Activated CD8-positive, alpha-beta memory T cell treated with anti-CD3 and anti-CD28 coated beads for 4 hours (primary cell): ENCODE data around the gene WDR11.

Source experiments
- DNase-seq, 2 donors: peaks; one replicate each; pipeline ENCODE4 v3.0.0-alpha.2; 2020; ENCODE audit warnings: low read depth in 2 of 2

Gene WDR11, protein sequence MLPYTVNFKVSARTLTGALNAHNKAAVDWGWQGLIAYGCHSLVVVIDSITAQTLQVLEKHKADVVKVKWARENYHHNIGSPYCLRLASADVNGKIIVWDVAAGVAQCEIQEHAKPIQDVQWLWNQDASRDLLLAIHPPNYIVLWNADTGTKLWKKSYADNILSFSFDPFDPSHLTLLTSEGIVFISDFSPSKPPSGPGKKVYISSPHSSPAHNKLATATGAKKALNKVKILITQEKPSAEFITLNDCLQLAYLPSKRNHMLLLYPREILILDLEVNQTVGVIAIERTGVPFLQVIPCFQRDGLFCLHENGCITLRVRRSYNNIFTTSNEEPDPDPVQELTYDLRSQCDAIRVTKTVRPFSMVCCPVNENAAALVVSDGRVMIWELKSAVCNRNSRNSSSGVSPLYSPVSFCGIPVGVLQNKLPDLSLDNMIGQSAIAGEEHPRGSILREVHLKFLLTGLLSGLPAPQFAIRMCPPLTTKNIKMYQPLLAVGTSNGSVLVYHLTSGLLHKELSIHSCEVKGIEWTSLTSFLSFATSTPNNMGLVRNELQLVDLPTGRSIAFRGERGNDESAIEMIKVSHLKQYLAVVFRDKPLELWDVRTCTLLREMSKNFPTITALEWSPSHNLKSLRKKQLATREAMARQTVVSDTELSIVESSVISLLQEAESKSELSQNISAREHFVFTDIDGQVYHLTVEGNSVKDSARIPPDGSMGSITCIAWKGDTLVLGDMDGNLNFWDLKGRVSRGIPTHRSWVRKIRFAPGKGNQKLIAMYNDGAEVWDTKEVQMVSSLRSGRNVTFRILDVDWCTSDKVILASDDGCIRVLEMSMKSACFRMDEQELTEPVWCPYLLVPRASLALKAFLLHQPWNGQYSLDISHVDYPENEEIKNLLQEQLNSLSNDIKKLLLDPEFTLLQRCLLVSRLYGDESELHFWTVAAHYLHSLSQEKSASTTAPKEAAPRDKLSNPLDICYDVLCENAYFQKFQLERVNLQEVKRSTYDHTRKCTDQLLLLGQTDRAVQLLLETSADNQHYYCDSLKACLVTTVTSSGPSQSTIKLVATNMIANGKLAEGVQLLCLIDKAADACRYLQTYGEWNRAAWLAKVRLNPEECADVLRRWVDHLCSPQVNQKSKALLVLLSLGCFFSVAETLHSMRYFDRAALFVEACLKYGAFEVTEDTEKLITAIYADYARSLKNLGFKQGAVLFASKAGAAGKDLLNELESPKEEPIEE

DNA sequence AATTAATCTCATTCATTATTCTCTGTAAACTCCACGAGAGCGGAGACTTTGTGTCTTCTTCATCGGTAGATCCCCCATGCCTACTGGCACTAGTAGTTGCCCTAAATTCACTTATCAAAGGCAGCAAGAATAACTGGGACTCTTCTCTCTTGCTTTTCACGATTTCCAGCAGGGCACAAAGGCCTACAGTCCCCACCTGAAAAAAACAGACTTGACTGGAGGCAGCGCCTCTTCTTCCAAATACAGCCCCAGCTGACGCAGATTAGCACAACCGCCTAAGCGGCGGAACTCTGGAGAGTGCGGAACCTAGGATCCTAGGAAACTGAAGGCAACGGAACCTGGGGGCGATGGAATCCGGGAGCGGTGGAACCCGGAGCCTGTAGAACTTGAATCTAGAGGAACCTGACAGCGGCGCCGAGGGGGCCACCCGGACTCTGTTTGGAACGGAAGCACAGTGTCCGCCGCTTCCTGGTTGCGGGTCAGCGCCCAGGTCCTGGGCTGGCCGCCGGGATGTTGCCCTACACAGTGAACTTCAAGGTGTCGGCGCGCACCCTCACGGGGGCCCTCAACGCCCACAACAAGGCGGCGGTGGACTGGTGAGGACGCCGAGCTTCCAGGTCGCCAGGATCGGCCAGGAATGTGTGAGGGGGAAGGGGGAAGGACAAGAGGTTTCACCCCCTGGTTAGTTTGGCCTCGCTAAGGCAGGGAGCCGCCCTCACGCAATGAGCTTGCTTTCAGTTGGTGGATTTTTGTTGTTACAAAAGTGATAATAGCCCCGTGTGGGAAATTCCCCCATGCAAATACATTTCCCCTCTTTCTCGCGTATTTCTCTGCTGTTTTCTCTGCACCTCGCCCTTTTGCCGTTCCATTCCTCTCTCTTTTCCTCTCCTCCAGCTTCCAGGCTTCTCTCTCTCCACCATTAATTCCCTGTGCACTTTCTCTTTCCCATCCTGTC lies at the start of gene WDR11:
WDR11 (plus strand) TSS at position 452 of the 955 bp plus-strand sequence; CDS start at position 511, 59 bp downstream.
- DNase-seq, result peak; percentile 40 to 41

DNA sequence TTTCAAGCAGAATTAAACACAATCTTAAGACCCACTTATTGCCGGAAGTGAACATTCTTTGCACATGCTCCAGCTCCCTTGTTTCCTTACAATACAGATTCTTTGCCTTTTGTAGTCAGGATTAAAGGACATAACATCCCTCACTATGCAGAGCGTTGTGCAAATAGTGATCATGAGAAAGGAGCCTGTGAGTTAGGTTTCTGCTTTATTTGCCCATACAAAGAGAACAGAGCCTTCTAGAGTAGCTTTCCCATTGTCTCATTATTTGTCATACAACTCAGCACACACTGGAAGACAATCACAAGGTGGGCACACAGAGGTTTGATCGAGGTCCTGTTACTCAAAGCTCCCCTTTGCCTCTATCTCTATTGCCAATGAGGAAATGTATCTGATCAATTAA lies 48.2 kb upstream of the WDR11 start:
- no peak for DNase-seq

DNA sequence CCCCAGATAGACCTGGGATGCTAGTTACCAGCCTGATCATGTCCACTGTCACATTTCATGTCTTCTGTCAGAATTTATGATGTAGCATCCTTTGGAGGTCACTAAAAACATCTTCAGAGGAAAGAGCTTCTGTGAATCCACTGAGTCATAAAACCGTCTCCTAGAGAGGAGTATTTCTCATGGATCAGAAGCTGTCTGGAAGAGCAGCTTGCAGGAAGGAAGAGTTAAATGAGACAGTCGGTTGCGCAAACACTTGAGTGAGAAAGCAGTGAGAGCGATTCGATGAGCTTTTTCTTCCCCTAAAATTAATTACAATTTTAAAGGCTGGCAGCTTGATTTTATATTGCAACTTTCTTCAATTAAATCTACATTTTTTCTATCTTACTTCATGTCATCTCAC lies 47.2 kb upstream of the WDR11 start:
- no peak for DNase-seq

DNA sequence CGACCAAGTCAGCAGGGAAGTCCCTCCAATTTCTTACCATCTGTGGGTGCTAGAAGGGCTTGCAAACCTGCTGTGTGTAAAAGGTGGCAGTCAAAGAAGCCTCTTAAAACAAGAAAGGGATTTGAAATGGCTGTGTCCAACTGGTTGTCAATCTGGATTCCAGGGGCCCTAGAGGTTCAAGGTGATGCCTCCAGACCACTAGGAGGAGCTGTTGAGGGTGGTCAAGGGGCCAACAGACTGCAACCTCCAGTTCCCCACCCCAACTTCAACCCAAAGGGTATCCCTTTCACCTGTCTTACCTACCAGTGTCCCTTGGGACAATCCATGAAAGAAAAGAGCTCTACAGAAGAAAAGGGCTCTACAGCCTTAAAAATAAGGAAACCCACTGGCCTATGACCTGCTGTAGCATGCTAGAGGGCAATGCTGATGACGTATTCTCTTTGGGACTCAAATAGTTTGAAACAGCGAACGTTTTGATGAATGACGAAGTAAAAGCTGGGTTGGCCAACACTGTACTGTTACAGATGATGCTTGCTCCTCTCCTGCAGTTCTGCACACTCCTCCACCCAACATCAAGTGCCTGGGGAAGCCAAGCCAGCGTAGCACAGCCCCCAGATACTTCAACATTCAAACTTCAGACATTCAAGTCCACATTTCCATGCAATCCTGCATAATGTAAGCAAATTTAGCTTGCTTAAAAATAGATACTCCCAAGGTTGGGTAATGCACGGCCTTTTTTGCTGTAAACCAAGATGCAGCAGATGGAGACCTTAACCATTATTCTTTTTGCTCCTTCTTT lies 45.9 kb upstream of the WDR11 start:
- no peak for DNase-seq

DNA sequence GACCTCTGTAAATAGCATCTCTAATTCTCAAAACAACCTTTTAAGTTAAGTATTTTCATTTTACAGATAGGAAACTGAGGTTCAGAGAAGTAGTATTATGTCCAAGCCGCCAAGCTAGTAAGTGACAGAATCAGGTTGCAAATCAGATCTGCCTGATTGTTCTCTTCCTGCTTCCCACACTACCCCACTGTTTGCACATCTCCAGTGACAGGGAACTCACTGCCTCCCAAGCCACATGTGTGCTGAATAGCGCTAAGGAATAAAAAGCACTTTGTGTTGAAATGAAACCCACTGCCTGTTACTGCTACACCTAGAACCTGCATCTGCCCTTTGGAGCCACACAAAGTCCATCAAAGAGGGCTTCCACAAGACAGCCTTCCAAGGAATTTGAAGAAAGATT lies 45.1 kb upstream of the WDR11 start:
- no peak for DNase-seq

DNA sequence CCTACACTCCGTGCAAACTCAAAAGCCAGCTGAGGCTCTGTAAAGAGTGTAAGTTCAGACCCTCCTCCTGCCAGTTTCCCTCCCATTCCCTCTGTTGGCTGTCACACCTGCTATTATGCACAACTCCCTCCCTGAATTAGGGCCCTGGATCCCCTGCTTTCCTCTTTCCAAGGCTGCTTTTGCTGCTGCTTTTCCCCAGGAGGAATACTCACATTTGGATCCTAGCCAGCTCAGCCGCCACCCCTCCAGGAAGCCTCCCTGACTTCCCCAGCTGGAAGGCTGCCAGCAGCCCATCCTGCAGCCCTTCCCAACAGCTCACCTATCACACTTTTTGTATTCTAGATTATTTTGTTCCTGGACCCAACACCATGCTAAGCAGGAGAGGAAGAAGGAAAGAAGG lies 40.9 kb upstream of the WDR11 start:
- DNase-seq, result no peak

DNA sequence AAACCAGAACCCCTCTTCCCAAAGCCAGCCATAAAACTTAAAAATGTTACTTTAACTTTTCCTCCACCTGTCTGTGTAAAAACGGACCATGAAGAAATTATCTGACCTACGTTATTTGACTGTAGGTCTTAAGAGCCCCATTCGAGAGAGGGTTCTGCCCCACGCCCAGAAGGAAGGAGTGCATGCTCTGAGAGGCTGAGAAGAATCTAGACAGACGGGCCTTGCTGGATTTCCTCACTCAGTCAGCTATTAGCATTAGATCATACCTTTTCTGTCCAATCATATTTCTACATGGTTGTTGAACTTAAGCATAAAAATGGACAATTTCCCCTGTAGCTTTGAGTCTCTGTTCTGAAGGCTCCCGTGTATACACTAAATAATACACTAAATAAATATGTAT lies 38.1 kb upstream of the WDR11 start:
- no peak for DNase-seq

DNA sequence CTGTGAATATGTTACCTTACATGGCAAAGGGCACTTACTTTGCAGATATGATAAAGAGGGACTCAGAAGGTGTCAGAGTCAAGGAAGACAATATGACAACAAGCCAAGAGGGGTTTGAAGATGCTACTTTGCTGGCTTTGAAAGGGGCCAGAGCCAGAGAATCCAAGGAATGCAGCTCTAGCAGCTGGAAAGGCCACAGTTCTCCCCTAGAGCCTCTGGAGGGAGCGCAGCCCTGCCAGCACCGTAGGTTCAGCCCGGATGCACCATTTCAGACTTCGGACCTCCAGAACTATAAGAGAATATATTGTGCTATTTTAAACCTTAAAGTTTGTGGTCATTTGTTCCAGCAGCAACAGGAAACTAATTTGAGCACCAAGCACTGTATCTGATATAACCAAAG lies 32.9 kb upstream of the WDR11 start:
- no peak for DNase-seq

DNA sequence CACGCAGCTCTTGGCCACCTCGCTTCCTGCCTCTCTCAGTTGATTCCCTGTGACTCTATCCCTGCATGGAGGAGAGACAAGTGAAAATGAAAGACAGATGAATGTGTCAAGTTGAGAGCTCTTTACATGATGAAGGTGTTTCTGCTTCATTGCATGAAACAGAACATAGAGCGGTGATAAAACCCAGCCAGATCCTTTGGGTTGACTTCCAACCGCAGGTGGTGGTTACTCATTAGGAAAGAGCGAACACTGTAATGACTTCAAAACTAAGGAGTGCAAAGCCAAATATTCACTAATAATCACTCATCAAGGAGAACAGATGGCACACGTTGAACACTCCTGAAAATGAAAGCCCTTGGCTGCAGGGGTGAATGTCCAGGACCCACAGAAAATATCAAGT lies 31.8 kb upstream of the WDR11 start:
- no peak for DNase-seq

DNA sequence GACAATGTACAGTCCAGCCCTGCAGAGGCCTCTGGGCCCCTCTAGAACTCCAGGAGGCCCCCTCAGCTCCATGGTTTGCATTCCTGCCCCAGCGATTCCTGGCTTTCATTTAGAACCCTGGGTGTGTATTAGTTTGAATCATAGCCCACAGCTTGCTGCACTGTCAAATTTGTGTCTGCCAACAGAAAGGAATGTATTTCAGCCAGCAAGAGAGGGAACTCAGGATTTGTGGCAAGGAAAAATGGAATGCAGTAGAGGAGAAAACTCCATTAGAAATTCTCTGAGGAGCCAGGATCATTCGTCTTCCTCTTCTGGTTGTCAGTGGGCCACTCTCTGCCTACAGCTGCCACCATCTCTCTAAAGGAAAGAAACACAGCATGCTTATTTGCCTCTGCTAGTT lies 27.9 kb upstream of the WDR11 start:
- no peak for DNase-seq

DNA sequence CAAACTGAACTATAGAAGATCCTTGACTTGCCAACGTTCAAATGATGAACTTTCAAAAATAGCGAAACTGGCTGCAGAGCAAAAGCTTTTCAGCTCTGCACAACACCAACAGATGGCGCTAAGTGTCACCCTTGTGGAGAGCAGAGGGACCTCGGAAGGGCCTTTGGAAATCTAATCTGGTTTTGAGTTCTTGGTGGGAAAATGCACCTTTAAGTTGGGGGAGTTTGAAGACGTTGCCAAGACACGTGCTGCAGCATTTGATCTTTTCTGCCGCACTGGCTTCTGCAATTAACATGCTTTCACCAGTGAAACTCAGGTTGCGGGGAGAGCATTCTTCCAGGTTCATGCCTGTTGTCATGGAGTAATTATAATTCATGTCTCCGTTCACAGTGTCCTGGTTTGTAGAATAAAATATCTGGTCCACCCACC lies 26.3 kb upstream of the WDR11 start:
- no peak for DNase-seq

DNA sequence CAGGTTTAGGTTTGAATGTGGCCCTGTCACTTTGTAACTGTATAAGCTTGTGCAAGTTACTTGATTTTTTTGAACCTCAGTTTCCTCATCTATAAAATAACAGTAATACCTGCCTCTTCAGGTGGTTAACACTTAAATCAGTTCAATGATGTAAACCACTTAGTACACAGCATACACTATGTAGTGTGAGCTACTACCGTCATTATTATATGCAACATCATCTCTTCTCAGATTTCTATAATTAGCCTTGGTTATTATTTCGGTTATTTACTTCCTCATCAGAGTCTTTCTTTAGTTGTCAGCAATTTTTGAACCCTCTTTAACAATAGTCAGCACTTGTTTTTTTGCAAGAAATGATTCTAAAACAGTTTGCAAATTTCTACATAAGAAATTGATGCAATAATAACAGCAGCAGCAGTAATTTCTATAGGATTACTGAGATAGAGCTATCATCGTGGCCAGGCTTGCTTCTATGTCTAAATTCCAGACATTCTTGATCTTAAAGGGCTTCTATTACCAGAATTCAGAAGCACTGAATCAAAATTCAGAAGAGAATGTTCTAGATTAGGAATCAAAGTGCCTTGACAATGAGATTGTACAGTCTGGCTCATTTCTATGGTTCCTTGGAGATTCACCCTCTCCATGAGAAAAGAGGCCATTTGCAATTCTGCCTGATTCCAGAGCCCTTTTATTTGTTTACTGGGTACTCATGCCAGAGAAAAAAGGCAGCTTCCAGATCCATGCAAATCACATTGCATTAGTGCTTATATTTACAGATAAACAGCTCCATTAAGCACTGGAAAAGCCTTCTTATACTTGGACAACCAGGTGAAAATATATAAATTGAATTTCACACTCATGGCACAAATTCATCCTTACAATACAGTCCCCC lies 25.0 kb upstream of the WDR11 start:
- no peak for DNase-seq

DNA sequence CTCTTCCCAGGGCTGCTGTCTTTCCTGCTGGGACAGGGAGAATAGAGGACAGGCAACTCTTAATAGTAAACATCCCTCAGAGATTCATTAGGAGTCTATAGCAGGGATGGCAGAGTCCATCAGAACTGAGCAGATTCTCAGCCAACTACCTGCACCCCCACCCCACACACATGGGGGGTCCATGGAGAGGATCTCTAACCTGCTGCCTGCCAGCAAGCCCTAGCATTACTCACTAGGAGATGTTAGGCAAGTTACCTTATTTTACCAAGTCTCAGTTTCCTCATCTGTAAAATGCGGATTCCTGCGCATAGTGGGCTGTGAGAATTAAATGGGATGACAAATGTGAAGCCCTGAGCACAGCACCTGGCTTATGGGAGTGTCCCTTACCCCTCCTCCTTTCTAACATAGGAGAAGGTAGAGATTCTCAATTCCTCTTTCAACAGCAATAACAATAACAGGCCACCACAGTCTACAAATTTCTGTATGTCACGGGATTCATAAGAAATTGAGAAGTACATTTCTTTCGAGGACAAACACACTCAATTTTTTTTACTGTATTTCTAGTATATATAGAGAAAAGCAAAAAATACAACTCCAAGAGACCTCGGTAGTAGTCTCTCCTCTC lies 23.8 kb upstream of the WDR11 start:
- no peak for DNase-seq

DNA sequence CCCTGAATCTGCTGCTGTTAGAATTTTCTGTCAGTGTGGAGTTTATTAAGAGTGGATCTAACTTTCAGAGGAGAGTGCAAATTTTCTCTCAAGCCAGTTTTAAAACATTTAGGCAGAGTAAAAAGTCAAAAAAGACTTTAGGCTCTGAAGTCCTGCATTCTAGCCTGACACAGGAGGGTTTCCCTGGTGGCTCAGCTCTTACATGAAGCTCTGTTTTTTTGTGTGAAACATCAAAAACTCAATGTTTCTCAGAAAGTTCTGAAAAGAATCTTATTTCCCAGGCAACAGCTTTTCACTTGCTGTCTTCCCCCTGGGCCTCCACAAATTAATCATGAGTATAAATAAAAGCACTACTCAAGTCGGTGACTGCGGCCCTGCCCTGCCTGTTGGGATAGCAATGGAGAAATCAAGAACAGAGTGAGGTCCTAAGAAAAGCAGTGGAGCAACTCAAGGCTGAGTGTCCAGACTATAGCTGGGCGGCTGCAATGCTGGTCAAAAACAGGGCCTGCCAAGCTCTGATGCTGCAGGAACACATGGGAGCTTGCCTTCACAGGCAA lies 22.3 kb upstream of the WDR11 start:
- no peak for DNase-seq

DNA sequence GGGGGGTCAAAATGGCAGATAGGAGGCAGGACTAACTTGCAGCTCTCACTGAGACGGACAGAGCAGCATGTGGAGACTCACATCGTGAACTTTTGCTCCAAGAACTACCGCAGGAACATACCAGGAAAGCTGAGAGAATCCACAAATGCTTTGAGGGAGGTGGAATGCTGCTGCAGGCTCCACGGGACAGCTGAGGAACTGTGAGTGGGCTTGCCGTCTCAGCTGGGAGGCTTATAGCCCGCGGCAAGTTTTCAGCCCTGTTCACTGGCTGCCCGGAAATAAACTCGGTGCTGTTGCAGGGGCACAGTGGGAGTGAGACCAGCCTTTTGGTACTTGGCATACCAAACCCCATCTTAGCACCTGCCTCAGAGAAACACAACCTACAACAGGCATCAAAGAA lies 19.1 kb upstream of the WDR11 start:
- DNase-seq, result no peak

DNA sequence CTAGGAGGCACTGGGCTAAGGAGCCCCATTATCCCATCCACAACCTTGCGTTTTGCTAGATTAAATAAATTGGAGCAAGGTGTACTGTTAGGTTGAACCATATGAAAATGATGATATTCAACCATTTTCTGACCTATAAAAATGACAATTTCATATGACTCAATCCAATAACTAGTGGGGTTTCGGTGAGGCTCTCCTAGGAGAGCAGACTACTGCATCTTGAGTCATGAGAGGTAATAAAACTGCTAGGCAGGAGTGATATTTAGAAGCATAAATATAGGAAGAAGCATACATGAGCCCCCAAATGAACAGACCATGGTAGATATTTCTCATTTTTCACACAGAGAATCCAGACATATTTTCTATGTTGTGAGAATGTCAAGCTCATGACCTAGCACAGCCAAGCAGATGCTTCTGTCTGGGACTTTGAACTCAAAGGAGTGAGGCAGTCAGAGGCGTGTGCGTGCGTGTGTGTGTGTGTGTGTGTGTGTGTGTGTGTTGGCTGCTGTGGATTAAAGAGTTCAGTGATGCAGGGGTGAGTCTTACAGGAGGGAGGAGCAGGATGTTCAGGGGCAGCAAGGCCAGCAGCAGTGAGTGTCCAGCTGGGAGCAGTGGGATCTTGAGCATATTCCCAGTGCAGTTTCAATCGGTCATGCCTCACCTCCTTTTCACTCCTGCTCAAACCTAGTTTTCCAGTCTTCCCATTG lies 17.8 kb upstream of the WDR11 start:
- DNase-seq, result no peak

DNA sequence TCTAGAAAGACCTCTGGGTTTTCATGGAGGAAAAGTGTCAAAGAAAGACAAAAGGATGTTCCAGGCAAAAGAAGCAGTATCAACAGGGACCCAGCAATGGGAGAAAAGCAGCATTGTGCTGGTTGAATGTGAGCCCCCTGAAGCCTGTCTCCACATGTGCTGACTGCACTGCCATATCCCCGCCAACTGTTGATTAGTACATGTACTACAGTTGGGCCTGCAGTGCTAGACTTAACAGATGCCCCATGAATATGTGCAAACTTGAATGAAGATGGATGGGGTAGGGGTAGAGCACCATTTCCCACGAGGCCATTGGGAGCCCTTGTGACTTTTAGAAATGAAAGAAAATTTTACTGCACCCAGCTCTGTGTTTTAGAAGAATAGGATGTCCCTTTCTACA lies 15.6 kb upstream of the WDR11 start:
- DNase-seq, result no peak

DNA sequence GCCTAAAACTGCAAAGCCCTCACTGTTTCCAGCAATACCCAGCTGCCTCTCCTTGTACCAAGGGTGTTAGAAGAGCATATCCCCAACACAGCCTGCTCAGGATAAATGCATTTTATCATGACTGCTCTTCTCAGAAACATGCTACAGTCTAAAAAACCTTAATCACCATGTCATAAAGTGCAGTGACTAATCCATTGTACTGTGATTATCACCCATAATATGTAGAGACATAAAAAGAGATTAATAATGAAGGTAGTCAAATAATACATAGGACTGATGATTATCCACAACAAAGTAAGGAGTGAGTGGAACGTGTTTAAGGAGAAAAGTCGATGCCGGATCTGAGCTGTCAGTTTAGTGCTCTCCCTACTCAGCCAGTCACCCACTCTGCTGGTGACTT lies 12.2 kb upstream of the WDR11 start:
- DNase-seq, result no peak
